Fibroblast of skin of left biceps (primary cell): Measurements from ENCODE around the gene CNIH2.

Source experiments
- DNase-seq, 2 experiments: peaks; one replicate each; pipeline ENCODE4 v3.0.0-alpha.2; 2013; ENCODE audit warnings: low read depth in 2 of 2

The CNIH2 gene

DNA sequence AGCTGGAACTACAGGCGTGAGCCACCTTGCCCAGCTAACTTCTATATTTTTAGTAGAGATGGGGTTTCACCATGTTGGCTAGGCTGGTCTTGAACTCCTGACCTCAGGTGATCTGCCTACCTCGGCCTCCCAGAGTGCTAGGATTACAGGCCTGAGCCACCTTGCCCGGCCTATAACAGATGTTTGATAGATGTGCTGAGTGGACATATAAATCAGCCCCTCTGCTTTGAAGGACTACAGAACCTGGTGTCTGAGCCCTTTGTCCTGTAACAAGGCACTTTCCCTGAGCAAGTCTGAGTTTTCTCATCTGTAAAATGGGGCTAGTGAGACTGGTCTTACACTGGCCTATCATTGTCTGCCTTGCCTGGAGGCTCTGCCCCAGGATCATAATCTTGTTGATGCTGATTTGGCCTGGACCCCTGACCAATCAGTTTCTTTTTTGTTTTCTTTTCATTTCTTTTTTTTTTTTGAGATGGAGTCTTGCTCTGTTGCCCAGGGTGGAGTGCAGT, 51.2 kb downstream of the CNIH2 start:
- no peak for DNase-seq

DNA sequence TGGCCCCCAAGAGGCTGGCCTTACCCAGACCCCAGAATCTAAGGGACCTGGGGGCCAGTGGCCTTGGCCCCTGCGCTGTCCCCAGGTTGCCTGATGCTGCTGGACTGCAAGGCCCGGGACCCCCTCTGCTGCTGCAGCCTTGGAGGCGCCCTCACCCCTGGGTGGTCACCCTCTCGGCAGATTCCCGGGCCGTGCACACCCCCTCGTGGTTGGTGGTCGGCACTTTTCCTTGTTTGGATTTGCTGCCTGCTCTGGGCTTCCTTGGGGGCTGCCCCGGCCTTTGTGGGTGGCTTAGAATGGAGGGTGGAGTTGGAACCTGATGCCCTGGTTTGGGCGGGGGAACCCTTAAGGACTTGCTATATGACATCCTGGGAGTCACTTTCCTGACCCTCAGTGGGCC, 53.0 kb downstream of the CNIH2 start:
- no peak for DNase-seq

DNA sequence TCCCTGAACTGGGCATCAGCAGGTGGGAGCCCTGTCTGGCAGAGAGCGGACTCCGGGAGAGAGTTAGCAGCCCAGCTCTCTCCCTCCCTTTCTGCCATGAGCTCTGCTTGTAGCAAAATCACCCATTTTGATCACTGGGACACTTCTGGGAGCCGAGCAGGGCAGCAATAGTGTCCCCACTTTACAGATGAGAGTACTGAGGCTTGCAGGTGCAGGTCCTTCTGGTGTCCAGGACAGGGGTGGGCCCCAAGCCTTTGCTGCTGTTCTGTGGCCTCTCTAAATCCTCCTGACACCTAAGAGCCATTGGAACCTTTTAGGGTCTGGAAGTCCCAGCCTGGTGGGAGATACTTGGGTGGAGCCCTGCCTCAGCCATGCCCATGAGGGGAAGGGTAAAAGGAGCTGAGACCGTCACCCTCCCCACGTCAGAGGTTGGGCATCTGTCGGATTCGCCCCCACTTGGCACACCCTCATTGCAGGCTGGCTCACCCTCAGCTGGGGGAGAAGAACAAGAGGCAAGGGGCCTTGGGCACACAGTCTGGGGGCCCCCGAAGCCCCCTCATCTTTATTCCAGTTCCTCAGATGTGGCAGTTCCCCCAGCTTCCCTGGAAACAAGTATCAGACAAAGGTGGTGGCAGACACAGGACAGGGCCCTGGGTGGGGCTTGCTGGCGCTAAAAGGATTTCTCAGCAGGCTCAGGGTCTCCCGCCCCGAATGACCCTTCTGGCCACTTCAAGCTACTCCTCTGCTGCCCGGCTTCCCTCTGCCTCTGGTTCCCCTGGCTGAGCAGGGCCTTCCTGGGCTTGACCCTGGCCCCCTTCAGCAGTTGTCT, 53.8 kb downstream of the CNIH2 start:
- no peak for DNase-seq

DNA sequence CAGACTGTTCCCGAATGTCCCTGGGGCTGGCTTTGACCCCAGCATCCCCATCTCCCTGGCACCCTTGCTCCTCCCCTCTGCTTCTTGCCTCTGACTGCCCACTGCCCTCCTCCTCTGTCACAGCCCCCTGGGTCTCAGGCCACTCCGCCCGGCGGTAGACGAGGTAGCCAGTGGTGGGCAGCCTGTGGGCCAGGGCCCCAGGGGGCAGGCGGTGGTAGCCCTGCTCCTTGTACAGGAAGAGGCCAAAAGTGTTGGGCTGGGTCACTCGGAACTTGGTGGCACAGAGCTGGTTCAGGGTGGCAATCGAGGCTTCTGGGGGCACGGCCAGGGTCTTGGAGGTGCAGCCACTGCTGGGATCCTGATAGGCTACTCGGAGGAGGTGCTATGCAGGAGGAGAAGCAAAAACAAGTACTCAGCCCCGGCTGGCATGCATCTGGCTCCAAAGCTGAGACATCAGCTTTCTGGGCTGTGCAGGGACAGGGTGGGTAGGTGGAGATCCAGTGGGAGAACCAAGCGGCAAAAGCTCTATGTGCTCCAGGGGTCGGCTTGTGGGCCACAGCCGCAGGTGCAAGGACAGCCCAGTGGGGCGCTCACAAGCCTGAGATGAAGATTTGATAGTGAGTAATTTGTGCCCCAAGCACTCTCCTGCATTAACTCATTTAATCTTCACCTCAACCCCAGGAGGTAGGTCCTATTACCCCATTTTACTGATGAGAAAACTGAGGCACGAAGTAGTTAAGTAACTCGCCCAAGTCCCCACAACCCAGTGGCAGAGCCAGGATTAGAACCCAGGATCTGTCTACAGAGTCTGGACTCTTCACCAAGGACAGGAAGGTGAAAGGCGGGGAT, 54.6 kb downstream of the CNIH2 start:
- no peak for DNase-seq

DNA sequence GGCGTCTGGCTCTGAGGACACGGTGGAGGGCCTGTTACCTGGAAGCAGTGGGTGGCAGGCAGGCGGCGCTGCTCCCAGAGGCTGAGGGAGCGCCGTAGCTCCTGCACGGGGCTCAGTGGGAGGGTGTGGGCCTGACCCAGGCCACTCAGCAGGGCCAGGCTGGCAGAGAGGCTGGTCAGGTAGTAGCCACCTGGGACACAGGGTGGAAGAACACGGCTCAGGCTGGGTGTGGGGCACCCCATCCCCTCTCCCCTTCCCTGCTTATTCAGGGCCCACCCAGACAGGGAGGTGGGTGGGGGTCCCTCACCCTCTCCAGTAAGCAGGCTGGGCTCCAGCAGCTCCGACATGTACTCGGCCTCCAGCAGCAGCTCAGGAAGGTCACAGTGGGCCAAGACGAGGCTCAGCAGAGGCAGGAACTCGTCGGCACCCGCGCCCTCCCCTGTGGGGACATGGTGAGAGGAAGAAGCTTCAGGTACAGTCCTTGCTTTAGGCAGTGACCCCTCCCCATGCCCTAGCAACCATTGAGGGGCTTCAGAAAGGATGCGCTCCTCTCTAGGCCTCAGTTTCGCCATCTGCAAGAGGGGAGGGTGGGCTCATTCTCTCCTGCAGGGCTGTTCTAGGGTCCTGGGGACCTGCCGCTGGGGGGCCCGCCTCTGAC, 55.4 kb downstream of the CNIH2 start:
- DNase-seq, result no peak
